ENCODE data around the gene ALAS1.

ALAS1 gene

GRCh38 chr3:52222319-52223221, 24.6 kb downstream of the ALAS1 start:
- no peak for DNase-seq

DNA sequence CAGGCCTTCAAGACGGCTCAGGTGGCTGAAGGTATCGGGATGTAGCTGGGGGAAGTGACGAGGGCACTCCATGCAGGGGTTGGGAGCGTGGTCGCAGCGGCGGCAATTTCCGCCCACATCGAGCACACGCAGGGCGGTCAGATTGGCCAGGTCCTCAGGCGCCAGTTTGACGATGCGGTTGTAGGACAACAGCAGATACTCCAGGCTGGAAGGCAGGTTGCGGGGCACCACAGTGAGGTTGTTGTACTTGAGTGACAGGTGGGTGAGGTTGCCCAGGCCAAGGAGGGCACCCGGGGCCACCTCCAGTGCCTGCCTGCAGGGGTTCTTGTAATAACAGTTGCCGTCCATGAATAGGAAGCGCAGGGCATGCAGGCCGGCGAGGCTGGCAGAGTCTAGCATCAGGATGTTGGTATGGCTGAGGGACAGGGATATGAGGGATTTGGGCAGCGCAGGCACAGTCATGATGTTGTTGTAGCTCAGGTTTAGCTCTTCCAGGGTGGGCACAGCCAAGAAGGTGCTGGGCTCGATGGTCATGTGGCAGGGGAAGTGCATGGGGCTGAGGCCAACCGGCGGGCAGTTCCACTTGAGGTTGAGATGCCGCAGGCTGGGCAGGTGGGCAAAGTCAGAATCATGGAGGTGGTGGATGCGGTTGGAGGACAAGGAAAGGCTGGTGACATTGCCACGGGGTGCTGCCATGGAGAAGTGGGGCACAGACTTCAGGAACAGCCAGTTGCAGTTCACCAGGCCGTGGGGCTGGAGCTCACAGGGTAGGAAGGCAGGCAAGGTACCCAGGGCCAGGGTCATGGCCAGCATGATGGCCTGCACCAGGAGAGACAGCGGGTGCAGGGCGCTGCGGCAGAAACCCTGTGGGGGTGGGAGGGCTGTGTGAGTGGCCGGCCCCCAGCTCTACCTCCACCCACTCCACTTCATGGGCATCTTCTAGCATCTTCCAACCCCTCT, 25.8 kb downstream of the ALAS1 start:
- no peak for DNase-seq

GRCh38 chr3:52225452-52226228, 27.7 kb downstream of the ALAS1 start, which contains the start of gene TLR9:
TLR9 (minus strand) TSS chr3:52225645; CDS start chr3:52225529, 116 bp downstream.
- no peak for DNase-seq

GRCh38 chr3:52226229-52226817, 28.4 kb downstream of the ALAS1 start:
- no peak for DNase-seq

- DNase-seq, result no peak
Measured at GRCh38 chr3:52227117-52227516, 29.2 kb downstream of the ALAS1 start.

- no peak for DNase-seq
Measured at GRCh38 chr3:52227766-52228165, 29.8 kb downstream of the ALAS1 start.

DNA sequence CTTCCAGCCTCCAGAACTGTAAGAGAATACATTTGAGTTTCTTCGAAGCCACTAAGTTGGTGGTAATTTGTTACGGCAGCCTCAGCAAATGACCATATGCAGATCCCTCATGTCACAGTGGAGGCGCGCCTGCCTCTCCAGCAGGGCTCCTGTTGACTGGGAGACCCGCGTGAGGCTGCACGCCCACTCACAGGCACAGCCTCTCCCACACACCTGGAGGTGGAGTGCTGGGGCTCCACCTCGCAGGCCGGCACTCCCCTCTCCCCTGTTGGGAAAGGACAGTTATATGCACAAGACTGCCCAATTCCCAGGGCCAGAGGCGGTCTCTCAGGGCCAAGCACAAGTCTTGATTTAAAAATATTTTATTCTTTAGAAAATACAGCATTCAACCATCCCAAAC, 30.3 kb downstream of the ALAS1 start:
- no peak for DNase-seq

GRCh38 chr3:52228751-52229291, 30.9 kb downstream of the ALAS1 start:
- no peak for DNase-seq

DNA sequence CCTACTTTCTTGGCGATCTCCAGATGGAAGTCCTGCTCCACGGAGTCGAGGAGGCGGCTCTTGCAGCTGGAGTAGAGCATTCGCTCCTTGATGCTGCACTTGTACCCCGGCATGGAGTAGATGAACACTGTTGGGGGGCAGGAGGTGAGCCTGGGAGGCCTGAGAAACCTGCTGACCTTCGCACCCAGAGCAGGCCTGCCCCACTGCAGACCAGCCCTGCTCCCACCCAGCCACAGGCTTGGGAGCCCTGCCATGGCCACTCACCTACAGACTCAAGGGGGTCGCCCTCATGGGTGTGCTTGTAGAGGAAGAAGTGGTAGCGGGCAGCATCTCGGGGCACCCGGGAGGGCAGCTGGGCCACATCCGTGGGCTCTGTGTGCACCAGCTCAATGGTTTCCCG, 31.7 kb downstream of the ALAS1 start:
- DNase-seq, result no peak

DNA sequence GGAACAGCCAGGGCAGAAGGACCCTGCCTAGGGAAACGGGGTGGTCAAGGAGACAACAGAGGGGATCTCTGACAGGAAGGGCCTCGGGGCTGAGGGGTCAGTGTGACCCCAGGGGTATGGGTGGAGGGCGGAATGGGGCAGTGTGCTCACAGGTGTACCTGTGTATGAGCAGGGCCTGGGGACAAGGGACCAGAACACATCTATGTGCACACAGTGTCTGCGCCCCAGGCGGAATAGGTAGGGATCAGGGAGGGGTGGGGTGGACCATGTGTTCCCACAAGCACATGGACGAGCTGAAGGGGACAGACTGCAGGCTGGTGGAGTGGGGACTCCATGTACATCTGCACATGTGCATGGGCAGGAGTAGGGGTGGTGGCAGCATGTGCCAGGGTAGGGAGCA, 32.5 kb downstream of the ALAS1 start:
- no peak for DNase-seq

DNA sequence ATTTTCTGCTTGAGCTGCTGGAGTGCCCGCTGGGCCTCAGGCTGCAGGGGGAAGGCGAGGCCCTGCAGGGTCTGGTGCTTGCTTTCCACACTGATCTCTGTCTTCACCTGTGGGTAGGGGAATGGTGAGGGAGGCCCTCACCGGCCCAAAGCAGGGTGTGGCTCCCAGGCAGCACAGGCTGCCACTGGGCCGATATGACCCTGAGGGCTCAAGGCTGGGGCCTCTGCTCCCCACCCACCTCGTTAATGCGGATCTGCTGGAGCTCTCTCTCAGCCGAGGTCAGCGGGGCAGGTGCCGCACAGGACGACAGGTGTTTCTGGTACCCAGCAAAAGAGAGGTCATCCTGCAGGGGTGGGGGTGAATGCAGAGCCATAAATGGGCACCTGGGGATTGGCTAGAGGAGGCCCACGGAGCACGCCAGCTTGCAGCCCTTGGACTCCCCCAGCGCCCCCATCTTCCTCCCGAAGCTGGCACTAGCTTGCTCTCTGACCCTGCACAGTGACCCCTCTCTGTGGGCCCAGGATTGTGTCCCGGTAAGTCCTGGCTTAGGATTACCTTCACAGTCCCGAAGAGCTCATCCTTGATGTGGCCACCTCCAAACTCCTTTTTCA, 33.0 kb downstream of the ALAS1 start:
- no peak for DNase-seq

GRCh38 chr3:52231502-52232278, 33.7 kb downstream of the ALAS1 start:
- DNase-seq, result peak; percentile 70

DNA sequence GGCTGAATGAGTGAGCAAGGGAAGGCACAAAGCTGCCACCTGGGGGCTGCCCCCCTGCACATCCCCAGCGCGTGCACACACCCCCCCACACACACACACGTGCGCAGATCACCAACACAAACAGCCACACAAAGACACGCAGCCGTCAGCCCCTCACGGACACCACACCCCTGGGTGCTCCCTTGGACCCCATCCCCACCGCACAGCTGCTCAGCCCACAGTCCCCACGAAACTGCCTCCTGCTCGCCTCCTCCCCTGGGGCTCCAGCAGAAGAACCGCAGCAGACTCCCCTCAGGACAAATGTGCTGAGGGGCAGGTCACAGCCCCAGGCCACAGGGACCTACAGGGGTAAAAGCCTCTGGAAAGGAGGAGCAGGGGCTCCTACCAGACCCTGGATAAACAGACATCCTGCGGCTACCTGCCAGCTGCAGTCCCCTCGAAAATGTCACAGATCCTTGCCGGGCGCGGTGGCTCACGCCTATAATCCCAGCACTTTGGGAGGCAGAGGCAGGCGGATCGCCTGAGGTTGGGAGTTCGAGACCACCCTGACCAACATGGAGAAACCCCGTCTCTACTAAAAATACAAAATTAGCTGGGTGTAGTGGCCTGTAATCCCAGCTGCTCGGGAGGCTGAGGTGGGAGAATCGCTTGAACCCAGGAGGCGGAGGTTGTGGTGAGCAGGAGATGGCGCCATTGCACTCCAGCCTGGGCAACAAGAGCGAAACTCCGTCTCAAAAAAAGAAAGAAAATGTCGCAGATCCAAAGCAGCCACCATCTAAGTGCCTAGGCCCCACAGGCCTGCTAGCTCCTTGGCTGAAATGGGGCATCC, 34.5 kb downstream of the ALAS1 start:
- DNase-seq, result no peak

GRCh38 chr3:52233108-52233591, 35.2 kb downstream of the ALAS1 start:
- DNase-seq, result no peak

- DNase-seq, result no peak
Measured at GRCh38 chr3:52233968-52234367, 36.0 kb downstream of the ALAS1 start.

DNA sequence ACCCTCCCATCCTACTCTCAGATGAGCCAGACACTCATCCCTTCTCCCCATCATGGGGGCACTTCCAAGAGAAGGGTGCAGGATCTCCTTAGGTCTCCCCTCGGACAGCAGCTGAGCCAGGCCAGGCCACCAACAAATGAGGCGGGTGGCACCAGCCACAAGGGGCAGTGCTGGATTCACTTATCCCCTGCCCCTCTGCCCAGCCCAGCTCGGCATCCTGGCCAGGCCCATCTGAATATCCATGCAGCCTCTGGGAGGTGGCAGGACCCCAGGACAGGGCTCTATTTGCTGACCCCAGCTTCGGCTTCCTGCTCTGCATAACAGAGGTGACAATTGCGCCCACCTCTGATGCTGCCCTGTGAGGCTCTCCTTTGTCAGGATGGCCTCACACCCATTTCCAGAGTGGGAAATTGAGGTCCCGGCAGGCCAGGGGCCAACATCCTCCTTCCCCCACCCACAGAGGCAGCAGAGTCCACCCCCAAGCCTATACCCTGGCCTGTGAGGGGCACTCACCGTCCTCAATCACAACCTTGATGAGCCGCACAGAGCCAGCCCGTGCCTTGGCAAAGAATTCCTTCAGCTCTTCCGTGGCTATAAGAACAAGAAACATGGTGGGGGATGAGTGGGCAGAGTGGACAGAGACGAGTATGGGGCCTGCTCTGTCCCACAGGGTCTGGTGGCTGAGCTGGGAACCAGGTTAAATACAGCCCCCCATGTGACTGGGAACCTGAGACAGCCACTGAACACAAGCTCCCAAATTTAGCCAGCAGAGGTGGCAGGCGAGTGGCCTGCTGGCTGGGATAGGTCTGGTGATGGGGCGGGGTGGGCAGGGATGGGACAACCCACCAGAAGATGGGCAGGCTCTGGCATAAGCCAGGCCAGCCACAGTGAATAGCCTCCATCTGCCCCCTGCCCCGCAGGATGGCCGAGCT, 36.8 kb downstream of the ALAS1 start:
- no peak for DNase-seq

DNA sequence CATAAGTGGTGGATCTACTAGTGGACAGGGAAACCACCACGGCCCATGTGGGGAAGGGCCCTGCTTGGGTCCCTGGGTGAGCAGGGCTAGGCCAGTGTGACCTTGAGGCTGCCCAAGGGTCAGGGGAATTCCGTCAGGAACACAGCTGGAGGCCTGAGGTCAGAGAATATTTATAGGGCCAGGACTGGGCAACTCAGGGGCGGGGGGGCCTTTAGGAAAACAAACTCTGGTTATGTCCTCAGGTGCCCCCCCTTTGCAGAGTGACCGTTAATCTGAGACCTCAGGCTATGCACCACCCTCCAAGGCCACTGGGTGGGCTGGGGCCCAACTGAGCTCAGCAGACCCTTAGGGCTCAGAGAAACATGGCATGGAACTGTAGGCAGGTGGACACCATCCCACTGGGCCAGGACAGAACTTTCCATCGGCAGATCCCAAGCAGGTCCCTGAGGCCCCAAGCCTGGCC, 38.5 kb downstream of the ALAS1 start:
- DNase-seq, result no peak

- DNase-seq, result no peak
Measured at GRCh38 chr3:52237006-52237656, 39.2 kb downstream of the ALAS1 start.
